CD4-positive, alpha-beta T cell treated with Interleukin-10 for 1 hour (primary cell): Measurements from ENCODE around the gene EPS15.
"Not testable (repeated sequence)": the region's sequence is repeated elsewhere in the genome, so short reads cannot be mapped to it uniquely, and the experiment has no call there.

Experiments used
- DNase-seq: peaks from one replicate; pipeline ENCODE4 v3.0.0-alpha.2; 2020

EPS15 gene

DNA sequence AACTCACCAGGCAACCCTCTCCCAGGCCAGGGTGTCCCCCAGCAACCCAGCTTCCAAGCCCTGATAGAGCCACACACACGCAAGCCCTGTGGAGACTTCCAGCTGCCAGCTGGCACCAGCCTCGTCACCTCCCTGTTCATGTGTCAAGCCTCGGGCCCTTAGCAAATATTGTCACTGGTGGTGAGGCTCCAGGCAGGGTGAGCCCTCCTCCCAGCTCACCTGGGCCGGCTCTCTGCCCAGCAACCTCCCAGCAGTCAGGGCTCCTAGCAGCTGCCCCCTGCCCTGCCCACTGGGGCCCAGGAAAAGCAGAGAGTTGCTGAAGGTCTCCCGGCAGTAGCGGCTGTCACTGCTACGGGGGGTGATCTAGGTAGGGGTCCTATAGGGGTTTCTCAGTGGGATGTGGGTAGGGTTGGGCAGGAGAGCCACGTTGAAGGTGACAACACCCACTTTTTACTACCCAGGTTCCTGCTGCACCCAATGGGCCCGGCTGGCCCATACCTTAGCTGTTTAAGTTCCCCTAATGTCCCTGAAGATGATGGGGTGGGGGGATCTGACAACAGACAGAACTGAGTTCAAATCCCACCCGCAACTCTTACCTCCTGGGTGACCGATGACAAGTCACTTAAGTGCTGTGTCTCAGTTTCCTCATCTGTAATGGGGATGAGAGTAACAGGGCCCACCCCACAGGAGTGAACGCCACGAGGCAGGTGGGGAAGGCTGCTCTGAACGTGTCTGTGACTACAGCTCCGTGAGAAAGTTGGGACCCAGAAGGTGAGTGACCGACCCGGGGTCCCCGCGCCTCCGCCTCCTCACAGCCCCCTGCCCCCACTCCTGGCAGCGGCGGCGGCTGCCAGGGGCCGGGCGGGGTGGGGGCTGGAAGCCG lies 189.4 kb downstream of the EPS15 start:
- no peak for DNase-seq

DNA sequence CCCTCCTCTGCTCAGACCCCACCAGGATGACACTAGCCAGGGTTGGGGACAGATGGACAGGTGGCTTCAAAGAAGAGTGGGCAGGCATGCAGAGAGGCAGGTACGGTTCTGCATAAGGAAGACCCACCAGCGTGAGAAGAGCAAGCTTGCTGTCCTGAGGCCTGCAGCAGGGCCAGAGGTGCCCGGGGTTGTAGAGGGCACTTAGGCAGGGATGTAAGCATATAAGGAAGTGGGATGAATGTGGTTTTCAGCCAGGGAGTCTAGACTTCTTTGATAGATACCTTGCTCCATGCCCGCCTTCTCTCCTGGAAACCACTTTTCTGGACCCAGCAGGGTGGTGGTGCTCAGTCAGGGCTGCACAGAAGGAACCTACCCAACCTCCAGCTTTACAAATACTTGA lies 190.1 kb downstream of the EPS15 start:
- DNase-seq = no peak

DNA sequence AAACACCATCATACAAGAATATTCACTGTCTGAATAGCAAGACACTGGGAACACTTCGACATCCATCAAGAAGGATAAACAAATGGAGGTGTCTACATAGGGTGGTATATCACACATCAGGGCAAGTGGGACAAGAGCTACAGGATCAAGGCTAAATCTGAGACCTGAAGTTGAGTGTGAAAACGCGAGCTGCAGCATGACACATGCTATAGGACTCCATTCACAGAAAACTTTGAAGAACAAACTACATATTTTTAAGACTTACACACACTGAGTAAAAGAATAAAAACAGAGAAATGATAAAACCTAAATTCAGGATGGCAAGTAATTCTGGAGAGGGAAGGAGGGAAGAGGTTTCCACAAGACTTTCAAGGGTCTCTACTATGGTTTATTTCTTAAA lies 190.8 kb downstream of the EPS15 start:
- no peak for DNase-seq

DNA sequence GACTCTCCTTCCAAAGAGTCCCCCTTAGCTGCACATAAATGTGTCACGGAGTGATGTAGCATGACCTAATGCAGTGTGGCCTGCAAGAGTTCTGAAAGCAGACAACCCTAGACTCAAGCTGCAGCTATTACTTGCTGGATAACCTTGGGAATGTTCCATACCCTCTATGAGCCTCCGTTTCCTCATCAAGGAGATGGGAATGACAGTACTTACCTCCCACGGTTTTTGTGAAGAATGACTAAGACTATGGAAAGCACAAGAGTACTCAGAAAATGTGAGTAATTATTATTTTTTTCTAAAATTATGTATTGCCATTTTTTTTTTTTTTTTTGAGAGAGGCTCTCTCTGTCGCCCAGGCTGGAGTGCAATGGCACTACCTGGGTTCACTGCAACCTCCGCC lies 191.7 kb downstream of the EPS15 start:
- no peak for DNase-seq

DNA sequence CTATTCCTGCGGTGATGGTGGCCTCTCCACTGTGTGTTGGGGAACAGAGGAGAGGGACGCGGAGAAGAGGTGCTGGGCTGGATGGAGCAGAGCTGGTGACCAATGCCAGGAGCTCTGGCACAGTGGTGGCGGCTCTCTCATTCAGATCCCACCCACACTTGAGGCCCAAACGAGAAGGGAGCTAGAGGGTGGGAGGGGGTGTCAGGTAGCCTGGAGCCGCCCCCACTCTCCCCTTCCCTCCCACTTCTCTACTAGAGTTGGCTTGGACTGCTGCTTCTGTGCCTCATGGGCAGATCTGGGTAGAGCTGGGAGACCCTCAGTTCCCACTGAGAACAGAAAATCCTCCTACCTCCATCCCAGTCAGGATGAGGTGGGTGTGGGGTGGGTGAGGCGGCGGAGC lies 192.2 kb downstream of the EPS15 start:
- DNase-seq = no peak

DNA sequence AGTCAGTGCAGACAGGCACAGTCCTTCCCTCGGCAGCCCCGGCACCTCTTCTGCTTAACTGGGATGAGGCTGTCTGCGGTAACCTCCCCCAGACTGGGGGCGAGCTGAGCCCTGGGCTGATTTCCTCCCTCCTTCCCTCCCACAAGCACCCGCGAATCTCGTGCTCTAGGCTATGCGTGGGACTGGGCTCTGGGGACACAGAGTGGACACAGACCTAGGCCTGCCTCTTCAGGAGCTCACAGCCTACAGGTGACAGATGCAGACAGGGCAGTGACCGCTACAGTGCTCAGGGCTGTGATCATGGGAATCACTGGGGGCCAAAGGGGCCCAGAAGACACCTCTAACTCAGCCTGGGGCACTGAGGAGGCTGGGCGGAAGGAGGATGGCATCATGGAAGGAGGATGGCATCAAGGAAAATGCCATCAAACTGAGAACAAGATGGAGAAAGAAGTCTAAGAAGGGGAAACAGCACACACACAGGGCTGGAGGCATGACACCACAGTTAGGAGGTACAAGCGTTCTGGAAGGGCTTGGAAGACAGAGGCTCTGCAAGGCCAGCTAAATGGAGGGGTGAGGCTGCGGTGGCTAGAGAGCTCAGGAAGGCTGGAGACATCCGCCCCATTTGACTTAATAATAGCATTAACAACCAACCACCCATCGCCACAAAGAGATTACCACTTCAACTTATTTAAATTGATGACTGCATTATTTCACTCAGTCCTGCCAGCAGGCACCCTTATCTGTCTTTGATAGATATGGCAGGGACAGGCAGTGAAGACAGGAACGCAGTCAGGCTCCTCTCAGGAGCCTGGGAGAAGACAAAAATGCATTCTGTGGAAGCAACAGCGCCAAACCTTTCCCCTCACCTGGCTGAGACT lies 192.9 kb downstream of the EPS15 start:
- DNase-seq = no peak

DNA sequence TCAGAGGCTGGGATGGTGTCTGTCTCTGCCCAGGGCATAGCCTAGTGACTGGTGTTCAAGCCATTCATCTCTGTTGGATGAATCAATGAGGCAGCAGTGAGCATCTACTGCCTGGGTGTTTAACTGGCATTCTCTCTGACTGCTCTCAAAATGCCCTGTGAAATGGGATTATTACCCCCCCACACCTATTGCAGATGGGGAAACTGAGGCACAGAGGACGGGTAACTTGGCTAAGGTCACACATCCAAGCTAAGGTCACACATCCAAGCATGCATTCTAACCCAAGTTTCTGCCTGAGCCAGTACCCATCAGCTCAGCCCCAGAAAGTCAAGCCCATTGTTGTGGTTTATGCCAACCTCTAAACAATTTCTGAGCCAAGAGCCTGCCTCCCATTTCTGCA lies 193.7 kb downstream of the EPS15 start:
- DNase-seq = no peak

DNA sequence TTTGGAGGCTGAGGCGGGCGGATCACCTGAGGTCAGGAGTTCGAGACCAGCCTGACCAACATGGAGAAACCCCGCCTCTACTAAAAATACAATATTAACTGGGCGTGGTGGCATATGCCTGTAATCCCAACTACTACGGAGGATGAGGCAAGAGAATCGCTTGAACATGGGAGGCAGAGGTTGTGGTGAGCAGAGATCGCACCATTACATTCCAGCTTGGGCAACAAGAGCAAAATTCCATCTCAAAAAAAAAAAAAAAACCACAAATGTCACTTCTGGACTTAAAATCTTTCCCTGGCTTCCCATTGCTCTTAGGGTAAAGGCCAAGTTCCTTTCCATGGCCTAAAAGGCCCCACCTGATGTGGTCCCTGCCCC lies 194.1 kb downstream of the EPS15 start:
- not testable (repeated sequence) for DNase-seq

DNA sequence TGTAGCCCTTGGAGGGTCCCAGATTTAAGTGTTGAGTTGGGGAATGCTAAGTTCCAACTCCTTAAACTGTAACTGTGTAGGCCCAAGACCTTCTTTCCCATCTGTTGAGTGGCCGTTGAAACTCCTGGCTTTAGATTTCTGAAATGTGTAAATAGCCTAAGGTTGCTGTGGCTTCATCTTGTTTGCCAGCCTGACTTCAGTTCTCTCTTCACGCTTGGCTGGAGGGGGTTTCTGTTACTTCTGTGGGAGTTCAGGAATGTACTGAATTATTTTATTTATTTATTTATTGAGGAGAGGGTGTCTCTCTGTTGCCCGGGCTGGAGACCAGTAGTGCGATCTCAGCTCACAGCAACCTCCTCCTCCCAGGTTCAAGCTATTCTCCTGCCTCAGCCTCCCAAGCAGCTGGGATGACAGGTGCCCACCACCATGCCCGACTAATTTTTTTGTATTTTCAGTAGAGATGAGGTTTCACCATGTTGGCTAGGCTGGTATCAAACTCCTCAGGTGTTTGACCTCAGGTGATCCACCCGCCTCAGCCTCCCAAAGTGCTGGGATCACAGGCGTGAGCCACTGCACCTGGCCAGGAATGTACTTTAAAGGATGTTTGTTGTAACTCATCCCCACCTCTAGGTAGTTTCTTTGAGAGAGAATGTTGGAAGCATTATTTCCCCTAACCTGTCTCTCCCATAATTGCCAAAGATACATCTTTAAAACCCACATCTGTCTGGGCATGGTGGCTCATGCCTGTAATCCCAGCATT lies 194.6 kb downstream of the EPS15 start:
- no peak for DNase-seq

DNA sequence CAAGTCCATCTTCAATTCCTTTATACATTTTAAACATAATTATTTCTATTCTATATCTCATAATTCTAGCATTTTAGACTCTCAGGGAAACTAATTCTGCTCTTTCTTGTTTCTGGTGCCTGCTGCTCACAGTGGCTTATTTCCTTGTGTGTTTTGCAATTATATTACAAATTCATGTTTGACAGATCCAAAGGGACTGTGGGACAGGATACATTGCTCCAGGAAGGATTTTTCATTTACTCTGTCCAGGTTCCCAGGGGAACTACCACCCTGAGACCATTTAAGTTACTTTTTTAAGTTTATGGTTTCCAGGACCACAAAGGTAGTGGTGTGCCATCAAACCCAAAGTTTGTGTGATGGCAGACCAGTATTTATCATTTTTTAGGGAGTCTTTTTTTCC lies 195.3 kb downstream of the EPS15 start:
- DNase-seq = no peak

DNA sequence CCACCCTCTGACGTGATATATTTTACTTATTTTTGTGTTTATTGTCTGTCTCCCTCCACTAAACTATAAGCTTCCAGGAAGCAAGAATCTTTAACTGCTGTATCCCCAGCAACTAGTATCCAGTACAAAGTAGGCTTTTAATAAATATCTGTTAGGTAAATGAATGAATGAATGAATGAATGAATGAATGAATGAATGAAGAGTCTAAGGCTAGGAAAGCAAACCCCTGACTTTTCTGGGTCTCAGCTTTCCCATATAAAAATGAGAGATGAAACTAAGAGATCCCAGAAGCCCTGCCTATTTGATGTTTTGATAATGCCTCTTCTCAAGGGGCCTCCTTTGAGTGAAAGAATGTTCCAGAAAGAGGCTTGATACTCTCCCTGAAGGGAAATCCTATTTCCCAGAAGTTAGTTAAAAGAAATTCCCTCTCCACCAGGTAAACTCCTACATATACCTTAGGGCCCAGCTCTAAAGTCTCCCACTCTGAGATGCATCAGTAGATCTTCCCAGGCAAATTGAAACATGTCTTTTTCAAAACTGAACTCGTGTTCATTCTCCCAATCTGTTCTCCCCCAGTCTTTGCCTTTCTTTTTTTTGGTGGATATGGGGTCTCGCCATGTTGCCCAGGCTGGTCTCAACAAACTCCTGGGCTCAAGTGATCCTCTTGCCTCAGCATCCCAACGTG lies 196.5 kb downstream of the EPS15 start:
- DNase-seq = no peak

DNA sequence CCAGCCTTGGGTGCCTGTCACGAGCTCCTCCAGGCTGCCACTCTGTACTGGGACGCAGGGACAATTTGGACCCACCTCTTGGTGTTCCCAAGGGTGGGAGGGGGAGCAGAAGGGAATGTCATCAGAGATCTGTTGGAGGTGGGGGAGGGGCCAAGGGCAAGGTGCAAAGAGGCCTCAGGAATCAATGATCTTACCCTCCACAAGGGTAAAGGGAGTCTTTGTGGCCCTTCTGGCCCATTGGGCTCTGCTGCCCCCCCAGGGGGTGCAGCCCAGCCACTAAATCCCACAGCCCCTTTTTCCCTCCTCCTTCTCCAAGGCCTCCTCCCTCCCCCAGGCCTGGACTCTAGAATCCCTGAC lies 197.2 kb downstream of the EPS15 start:
- DNase-seq = no peak

DNA sequence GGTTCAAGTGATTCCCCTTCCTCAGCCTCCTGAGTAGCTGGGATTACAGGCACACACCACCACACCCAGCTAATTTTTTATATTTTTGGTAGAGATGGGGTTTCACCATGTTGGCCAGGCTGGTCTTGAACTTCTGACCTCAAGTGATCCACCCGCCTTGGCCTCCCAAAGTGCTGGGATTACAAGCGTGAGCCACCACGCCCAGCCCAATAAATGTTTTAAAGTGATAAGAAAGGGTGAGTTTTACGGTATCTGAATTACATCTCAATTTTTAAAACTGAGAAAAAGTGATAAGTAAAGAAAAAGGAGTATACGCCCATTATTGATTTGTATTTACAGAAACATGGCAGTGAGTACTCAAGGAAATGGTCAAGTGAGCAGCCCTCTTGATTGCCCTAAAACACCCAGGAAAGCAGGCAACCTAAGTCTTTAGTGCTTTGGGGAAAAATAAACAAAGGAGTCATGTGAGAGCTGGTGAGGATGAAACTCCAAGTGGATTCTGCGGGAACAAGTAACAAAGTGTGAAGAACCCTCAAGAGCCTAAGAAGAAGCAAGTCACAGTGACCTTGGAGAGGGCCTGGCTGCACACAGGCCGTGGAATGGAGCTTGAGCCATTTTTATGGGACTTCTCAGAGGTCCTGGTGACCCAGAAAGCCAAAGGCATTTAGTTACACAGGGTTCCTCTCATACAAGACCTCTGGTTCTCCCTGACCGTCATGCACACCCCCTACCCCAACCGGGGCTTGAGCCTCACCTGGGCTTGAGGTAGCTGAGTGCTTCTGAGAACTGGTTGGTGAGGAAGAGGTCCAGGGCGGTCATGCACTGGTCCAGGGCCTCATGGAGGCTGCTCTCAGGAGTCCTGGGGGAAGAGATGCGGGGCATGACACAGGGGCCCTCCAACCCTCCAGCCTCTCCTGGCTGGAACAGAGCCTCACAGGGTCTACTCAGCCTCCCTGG lies 197.8 kb downstream of the EPS15 start:
- DNase-seq = no peak

DNA sequence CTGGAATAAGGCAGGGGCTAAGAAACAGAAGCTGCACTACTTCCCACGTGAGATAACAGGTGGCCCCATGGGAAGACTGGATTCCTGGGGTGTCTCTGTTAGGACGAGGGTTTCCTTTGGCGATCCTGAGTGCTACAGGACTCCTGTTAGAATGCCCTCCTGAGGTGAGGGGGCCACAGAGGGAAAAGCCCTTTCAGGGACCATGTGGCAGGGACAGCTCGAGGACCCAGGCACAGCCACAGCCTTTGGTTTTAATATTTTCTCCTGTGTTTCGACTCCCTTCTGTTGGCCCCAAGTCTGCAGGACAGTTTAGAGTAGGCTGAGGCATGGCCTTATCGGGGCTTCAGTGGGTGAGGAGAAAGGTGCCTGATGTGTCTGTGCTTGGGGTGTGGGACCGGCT lies 201.3 kb downstream of the EPS15 start:
- no peak for DNase-seq

DNA sequence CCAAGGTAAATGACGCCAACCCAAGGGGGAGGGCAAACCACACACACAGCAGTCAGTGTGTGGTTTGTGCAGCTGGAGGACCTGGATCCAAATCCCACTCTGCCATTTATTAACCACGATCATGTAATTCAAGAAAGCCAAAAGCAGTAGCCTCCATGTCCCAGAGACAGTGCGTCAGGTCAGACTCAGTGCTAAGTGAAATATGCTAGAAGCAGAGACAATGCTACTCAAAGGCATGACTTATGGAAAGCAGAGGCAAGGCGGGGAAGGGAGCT lies 202.3 kb downstream of the EPS15 start:
- no peak for DNase-seq

DNA sequence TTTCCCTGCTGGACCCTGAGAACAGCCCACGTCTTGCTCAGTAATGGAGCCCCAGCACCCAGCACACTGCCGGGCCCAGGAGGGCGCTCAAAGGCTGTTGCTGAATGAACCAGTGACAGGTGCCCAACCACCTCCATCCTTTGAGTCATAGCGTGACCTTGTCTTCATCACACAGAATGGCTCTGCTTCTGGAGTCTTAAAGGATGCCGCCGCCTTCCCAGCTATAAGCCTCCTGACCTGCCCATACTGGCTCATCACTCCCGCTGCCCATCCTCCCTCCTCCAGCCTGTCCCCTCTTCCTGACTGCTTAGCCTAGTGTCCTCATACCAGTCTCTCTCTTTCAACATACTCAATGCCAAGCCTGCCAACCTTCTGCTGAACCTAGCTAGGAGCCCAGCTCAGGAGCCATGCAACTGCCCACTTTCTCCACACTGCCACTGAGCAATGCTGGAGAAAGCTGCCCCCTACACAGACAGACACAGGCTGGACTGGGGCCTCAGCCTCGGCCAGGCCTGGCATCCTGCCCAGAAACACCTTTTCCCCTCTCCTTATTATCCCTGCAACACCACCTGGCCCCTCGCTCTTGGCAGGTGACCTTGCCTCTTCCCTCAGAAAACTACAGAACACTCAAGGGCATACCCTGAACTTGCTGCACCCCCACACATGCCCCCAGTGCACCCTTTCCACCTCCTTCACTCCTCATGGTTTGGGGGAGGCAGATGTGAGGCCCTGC lies 202.8 kb downstream of the EPS15 start:
- DNase-seq = no peak

DNA sequence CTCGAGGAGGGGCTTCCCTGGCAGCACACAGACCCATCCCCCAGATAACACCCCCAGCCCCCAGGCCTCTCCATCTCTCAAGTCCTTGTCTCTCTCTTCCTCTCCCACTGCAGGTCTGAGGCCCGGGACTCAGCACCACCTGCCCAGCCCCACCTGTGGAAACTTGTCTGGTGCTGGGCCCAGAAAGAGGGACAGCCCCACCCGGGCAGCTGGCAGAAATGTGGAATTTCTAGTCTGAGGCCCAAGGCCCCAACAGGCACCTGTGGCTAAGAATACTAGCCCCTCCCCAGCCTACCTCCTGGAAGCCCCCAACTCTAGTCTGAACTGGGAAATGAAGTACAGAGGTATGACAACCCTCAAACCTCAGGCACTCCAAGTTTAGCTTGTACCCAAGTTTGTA lies 204.1 kb downstream of the EPS15 start:
- DNase-seq = no peak

DNA sequence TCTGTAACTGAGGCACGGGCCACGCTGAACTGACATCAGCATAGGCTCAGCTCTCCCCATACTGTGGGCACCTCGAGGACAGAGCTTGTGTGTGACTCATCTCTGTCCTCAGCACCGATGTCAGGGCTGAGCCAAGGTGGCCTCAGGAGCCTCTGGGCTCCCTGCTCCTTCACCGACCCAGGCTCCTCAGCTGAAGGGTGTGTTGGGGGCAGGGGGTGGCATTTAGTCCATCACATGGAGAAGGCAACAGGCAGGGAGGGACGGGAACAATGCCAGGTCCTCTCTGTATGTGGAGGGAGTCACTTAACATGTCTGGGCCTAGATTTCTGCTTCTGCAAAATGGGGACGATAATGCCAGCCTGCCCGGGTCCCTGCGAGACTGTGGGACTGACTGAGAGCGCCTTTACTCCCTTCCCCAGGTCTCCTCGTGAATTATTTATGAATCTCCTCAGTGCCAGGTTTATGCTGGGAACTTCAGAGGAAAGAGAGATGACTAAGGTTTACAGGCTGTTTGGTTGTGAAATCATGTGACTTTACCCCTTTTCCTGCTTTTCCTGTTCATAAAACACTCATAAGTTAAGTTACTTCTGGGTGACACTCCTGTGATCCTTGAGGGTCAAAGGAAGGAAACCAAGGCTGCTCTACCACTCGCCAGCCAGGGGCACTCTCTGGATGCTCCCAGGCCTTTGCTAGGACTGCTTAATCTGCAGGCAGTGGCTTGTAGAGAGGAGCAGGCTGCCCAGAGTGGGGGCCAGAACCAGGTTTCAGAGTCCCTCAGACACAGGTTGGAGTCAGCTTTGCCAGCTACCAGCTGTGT lies 204.9 kb downstream of the EPS15 start:
- no peak for DNase-seq

DNA sequence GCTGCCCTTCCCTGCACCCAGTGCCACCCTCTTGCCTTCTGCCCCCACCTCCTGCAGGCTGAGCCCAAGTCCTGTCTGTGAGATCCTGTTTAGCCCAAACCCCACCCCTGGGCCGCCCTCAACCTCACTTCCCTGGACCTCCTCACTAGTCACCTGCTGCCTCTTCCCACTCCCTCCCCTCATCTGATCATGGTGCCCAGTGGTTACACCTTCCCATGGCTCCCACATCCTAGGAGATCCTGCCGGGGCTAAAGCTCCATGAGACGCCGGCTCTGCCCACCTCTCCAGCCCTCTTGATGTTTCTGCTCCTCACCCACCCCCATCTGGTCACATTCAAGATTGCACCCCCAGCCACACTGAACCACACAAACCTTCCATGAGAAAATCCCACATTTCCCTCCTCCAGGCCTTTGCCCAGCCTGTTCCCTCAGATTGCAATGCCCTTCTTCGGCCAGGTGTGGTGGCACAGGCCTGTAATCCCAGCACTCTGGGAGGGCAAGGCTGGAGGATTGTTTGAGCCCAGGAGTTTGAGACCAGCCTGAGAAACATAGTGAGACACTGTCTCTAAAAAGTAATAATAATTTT lies 205.7 kb downstream of the EPS15 start:
- DNase-seq = no peak

DNA sequence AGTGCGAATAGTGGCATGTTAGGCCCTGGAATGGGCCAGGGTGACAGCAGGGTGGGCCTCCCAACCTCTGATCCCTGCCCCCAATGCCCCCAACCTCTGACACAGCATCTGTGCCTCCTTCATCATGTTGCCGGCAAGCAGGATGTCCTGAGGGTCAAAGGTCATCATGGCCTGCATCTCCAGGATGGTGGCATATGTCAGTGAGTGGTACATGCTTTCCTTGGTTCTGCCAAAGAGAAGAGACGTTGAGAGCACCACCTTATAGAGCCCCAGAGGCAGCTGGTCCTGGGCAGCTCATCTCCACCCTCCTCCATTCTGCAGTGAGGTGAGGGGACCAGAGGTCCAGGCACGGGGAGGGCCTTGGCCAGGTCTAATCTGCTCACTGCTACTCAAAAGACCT lies 206.3 kb downstream of the EPS15 start:
- no peak for DNase-seq
